T-helper 17 cell (primary cell): ENCODE results near the gene ATP8B1. TPM values are rescaled to one million over a fixed set of nuclear protein-coding genes. Genes with fewer than 3 reads are reported as not detected.

Source experiments
- total RNA-seq, 4 donors: library from RNA in 2 of 4; stranded (reverse) in 2 of 4; gene quantifications; one replicate each; pipeline ENCODE4 v1.2.3 and lab custom pipeline; 2022 to 2026

The ATP8B1 gene
- total RNA-seq, 2 donors from 2014 or later = not detected

Other genes with a start within 250 kb of the ATP8B1 start
- 10 to 100 TPM in 1 of 2 donors, 1 to 10 TPM in 1; 9.9 to 10.8 TPM for gene FECH, start 216.6 kb downstream of the ATP8B1 start, total RNA-seq
- gene NARS1, start 181.5 kb downstream of the ATP8B1 start, total RNA-seq = 10 to 100 TPM; 63.3 to 87.3 TPM
- 10 to 100 TPM in 1 of 2 donors, 1 to 10 TPM in 1; 9.8 to 22.4 TPM for gene NEDD4L, start 240.9 kb upstream of the ATP8B1 start, total RNA-seq